ENCODE data around the gene RBFOX2. TPM values are rescaled to one million over a fixed set of nuclear protein-coding genes. Genes with fewer than 3 reads are reported as not detected.

Gene RBFOX2
- total and polyA plus RNA-seq, 10 of the 15 experiments (the other 5 are each of a cell fraction or from before 2014, with no cell fraction given): 0.01 to 2.7 (median 0.17) TPM; not detected in 4

- RAD21 ChIA-PET (ENCODE audit: unreplicated experiment): no interaction called here
- ATAC-seq (0 out of 3 replicates have a peak, but pooled peaks have one; percentile 31), FAIRE-seq (no peak), DNase-seq (ENCODE audit: low read depth, low spot score) (no peak)
- no peak overlapping the region for H3K27ac ChIP-seq (ENCODE audit: control insufficient read depth, insufficient read depth)
- POLR2A ChIA-PET: no interaction called here
- no peaks in the 10 kb centered on the region for H3K36me3 ChIP-seq (ENCODE audit: control insufficient read depth in 2 of 2, insufficient read depth in 2 of 2, low read length in 1 of 2)
- TF ChIP-seq NFYB (IDR thresholded peaks at IDR 0.05; ENCODE audit: insufficient read depth, low read depth, low read length): no peak
- TF ChIP-seq RUNX3 (IDR thresholded peaks at IDR 0.05; ENCODE audit: low read length): no peak
- no peak for TF ChIP-seq HDAC2 (IDR thresholded peaks at IDR 0.05)
- TF ChIP-seq, protein P1, sequence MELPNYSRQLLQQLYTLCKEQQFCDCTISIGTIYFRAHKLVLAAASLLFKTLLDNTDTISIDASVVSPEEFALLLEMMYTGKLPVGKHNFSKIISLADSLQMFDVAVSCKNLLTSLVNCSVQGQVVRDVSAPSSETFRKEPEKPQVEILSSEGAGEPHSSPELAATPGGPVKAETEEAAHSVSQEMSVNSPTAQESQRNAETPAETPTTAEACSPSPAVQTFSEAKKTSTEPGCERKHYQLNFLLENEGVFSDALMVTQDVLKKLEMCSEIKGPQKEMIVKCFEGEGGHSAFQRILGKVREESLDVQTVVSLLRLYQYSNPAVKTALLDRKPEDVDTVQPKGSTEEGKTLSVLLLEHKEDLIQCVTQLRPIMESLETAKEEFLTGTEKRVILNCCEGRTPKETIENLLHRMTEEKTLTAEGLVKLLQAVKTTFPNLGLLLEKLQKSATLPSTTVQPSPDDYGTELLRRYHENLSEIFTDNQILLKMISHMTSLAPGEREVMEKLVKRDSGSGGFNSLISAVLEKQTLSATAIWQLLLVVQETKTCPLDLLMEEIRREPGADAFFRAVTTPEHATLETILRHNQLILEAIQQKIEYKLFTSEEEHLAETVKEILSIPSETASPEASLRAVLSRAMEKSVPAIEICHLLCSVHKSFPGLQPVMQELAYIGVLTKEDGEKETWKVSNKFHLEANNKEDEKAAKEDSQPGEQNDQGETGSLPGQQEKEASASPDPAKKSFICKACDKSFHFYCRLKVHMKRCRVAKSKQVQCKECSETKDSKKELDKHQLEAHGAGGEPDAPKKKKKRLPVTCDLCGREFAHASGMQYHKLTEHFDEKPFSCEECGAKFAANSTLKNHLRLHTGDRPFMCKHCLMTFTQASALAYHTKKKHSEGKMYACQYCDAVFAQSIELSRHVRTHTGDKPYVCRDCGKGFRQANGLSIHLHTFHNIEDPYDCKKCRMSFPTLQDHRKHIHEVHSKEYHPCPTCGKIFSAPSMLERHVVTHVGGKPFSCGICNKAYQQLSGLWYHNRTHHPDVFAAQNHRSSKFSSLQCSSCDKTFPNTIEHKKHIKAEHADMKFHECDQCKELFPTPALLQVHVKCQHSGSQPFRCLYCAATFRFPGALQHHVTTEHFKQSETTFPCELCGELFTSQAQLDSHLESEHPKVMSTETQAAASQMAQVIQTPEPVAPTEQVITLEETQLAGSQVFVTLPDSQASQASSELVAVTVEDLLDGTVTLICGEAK (IDR thresholded peaks at IDR 0.05; ENCODE audit: borderline replicate concordance): no peak
- no peak for TF ChIP-seq EED (IDR thresholded peaks at IDR 0.05; ENCODE audit: low read depth)
- no peak overlapping the region for H3K4me2 ChIP-seq (ENCODE audit: control insufficient read depth, insufficient read depth)
- no peaks in the 10 kb centered on the region for H3K79me2 ChIP-seq (ENCODE audit: control insufficient read depth, insufficient read depth, low read length)
- no peaks in the 10 kb centered on the region for H4K20me1 ChIP-seq (ENCODE audit: control insufficient read depth, insufficient read depth)
- intact Hi-C loops (cut with micrococcal nuclease; ENCODE audit: unreplicated experiment) (no loop called here), in situ Hi-C loops (cut with MboI) (no loop called here)
- no peak overlapping the region for H3K4me3 ChIP-seq
- CTCF ChIA-PET: interaction anchor here (1.1 to 1.6 kb wide), 2 partner anchors 13 to 29 kb away, joined by 3 to 11 read pairs; no protein-coding TSS in a partner anchor
- SMC1A ChIA-PET (ENCODE audit: uncharacterized antibody, unreplicated experiment): interaction anchor here (1.1 kb wide), 2 partner anchors 8 to 19 kb away, joined by 3 read pairs; no protein-coding TSS in a partner anchor
- no peak overlapping the region for H3K9ac ChIP-seq (ENCODE audit: control insufficient read depth, insufficient read depth, low read length)
- BruUV-seq (replicated peaks): no TSS peak
- H3K4me1 ChIP-seq (ENCODE audit: control insufficient read depth, insufficient read depth, low read length): no peaks in the 10 kb centered on the region
- H2AFZ ChIP-seq (ENCODE audit: control insufficient read depth, low read depth, low read length): no peak overlapping the region; the same call in 1 of the 2 replicates
- no peaks in the 10 kb centered on the region; the same call in 2 of the 3 replicates for H3K9me3 ChIP-seq (replicated peaks; ENCODE audit: control insufficient read depth, insufficient read depth, low read length)
- 56% methylated on average over 5 of the region's 5 CpGs for WGBS (ENCODE audit: insufficient coverage, insufficient replicate concordance, low lambda C conversion rate, missing lambda C conversion rate)
- H3K27me3 ChIP-seq (replicated peaks in 1 of 2; ENCODE audit: control insufficient read depth in 2 of 2, insufficient read depth in 2 of 2, low read length in 1 of 2): no peaks in the 10 kb centered on the region
Measured at GRCh38 chr22:36052505-36052941, 23.9 kb upstream of the RBFOX2 start.

Data from GM12878 (cell line).